ENCODE measurements around the gene EP300. TPM values are rescaled to one million over a fixed set of nuclear protein-coding genes. Genes with fewer than 3 reads are reported as not detected.
"Not testable (repeated sequence)": the region's sequence is repeated elsewhere in the genome, so short reads cannot be mapped to it uniquely, and the experiment has no call there.

EP300 gene
- total RNA-seq, 1 donor from 2014 or later: 68.9 TPM

DNA sequence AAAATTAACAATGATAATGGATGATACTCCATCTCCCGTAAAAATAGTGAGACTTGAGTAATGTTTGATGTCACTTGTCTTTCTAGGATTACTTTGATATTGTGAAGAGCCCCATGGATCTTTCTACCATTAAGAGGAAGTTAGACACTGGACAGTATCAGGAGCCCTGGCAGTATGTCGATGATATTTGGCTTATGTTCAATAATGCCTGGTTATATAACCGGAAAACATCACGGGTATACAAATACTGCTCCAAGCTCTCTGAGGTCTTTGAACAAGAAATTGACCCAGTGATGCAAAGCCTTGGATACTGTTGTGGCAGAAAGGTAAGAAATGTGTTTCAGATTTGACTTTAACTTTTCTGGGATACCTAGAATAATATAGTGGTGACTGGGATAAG lies 64.7 kb downstream of the EP300 start:
- DNase-seq: no peak

DNA sequence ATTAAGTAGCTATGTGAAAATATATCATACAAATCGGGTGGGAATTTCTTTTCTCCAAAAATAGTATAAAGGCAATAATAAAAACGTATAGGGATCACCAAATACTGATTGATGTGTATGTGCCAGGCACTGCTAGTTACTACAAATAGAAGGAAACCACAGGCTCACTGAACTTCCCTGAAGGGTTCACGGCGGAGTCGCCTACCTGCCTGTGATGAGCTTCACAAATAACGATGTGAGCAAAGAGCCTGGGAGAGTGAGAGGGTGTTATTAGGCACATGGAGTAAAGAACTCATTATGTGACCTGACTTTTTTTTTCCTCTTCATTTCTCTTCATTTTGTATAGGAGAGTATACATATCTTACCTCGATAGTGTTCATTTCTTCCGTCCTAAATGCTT lies 76.8 kb downstream of the EP300 start:
- DNase-seq: no peak

DNA sequence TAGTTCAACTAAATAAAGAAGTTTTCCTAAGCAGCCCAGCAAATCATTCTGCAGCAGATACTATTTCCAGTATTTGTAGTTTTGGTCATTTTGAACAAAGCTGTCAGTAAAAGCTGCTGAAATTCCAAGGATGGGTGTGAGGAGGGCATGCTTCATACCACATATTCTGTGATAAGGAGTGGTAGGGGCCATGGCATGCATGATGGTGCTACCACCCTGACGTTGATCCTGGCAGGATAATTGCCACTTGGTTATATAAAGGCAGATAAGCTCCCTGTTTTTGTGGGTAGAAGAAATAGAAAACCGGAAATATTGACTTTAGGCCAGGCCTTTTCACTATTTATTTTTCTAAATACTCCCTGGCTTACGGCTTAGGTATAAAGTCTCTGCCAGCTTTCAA lies 79.6 kb downstream of the EP300 start:
- DNase-seq: no peak

- DNase-seq: no peak
Measured at GRCh38 chr22:41175546-41175945, 83.2 kb downstream of the EP300 start.

DNA sequence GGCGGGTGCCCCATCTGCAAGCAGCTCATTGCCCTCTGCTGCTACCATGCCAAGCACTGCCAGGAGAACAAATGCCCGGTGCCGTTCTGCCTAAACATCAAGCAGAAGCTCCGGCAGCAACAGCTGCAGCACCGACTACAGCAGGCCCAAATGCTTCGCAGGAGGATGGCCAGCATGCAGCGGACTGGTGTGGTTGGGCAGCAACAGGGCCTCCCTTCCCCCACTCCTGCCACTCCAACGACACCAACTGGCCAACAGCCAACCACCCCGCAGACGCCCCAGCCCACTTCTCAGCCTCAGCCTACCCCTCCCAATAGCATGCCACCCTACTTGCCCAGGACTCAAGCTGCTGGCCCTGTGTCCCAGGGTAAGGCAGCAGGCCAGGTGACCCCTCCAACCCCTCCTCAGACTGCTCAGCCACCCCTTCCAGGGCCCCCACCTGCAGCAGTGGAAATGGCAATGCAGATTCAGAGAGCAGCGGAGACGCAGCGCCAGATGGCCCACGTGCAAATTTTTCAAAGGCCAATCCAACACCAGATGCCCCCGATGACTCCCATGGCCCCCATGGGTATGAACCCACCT lies 84.7 kb downstream of the EP300 start:
- no peak for DNase-seq

- no peak for DNase-seq
Measured at GRCh38 chr22:41177622-41178424, 85.4 kb downstream of the EP300 start.

GRCh38 chr22:41178425-41178975 lies 86.1 kb downstream of the EP300 start:
- no peak for DNase-seq

- DNase-seq: not testable (repeated sequence)
Measured at GRCh38 chr22:41180362-41180761, 88.0 kb downstream of the EP300 start.

GRCh38 chr22:41180926-41181325 lies 88.5 kb downstream of the EP300 start:
- no peak for DNase-seq

GRCh38 chr22:41181349-41182241 lies 89.2 kb downstream of the EP300 start:
- DNase-seq: no peak

- no peak for DNase-seq
Measured at GRCh38 chr22:41184679-41185078, 92.3 kb downstream of the EP300 start.

DNA sequence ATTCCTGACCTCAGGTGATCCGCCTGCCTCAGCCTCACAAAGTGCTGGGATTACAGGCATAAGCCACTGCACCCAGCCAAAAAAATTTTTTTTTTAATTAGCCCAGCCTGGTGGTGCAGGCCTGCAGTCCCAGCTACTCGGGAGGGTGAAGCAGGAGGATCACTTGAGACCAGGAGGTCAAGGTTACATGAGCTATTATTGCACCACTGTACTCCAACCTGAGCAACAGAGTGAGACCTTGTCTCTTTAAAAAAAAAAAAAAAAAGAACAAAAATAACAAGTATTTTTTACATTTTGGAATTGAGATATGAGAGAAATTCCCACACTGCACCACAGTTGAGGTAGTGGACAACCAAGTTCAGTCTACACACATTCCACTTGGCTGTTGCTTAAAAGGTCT lies 99.1 kb downstream of the EP300 start:
- DNase-seq: no peak

GRCh38 chr22:41193829-41194228 lies 101.4 kb downstream of the EP300 start:
- DNase-seq: no peak

- peak; percentile 74 for DNase-seq
Measured at GRCh38 chr22:41197038-41197972, 104.9 kb downstream of the EP300 start.

GRCh38 chr22:41198027-41198580 lies 105.7 kb downstream of the EP300 start:
- DNase-seq: no peak

DNA sequence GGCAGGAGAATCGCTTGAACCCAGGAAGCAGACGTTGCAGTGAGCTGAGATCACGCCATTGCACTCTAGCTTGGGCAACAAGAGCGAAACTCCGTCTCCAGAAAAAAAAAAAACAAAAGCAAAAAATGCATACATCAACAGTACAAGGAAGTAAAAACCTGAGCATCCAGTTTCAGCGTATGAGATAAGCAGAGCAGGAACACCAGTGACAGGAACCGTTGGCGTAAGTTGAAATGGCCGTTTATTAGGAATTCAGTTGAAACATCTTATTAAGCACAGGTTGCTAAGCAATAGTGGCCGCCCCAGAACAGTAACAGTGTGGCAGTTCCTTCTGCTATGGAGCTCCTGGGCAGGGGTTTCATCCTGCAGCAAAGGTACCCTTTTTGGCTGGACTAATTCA lies 108.7 kb downstream of the EP300 start:
- DNase-seq: no peak

GRCh38 chr22:41203118-41203517 lies 110.7 kb downstream of the EP300 start:
- DNase-seq: no peak

DNA sequence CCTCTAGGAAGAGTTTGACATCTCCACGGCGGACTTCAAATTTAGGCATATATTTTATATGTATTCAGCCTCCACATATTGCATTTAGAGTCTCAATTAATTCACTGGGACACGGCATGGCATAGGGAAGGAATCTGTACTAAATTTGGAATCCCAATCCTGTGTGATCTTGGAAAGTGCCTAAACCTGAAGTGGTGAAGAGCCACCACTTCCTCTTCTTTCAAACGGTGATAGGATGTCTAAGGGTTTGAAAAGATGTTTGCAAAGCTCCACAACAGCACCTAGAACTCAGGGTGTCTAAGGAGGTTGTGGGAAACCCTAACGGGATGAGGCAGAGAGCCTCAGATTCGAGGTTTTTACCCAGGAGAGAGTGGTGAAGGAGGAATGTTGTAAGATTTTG lies 111.7 kb downstream of the EP300 start:
- DNase-seq: no peak

DNA sequence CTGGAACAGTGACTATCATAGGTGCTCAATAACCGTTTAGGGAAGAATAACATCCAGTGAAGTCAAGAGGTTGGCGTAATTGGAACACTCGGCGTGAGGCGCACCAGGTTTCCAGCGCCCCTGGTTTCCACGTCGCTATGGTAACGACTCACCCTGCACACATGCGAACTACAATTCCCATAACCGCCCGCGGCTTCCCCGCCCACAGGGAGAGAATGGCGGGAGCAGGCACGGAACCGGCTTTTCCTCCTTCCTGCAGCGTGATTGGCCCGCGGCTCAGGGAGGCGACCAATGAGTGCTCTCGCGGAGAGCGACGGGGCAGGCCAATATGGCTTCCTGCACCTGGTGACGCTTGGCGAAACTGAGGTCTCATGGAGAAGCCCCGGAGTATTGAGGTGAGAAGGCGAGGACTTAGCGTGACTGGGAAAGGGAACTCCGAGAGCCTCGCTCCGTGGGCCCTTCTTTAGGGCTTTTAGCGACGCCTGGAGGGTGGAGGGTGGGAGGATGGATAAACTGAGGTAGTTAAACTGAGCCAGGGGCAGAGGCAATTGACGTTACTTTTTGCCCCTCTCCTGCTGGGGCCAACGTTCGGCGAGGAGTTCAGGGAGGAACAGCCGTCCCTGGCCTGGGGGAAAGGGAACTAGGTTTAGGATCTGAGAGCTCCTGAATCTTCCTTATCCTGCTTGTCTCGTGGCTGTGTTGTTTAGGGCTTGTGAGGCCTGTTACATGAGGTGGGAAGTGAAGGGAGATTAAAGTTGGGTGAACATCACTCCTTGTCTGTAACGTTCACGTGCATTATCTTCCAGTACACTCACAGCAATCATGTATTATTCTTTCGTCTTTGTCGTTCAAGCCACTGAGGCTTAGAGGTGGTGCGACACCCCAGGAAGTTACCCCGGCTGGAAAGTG lies 112.9 kb downstream of the EP300 start, which contains the start of gene L3MBTL2:
Gene L3MBTL2 (plus strand): TSS at position 321 of the 909 bp plus-strand sequence. CDS start 51 bp downstream, at position 372.
- peak; percentile 99 for DNase-seq

GRCh38 chr22:41206719-41207118 lies 114.3 kb downstream of the EP300 start:
- no peak for DNase-seq
